Caco-2 (cell line): ENCODE measurements around the gene SRPK1. TPM values are rescaled to one million over a fixed set of nuclear protein-coding genes. Genes with fewer than 3 reads are reported as not detected.

Source experiments
- BruUV-seq: library from RNA; stranded (reverse); fragments of 400-500 nt; replicated peaks from 2 replicates; lab custom pipeline; 2021; lab: Mats Ljungman, UMichigan
- CTCF ChIA-PET: fragments of 300-600 bp; sonication (Branson Sonifier 250); formaldehyde crosslinking; loops from one replicate; lab custom pipeline; 2022; ENCODE audit warnings: antibody characterized with exemption; lab: Charles Lee
- POLR2A ChIA-PET: fragments of 300-600 bp; sonication (Branson Sonifier 250); formaldehyde crosslinking; loops from one replicate; lab custom pipeline; 2022; ENCODE audit warnings: antibody characterized with exemption; lab: Charles Lee
- DNase-seq, 2 experiments: peaks; one replicate each; pipeline versions ENCODE4 v3.0.0 to v3.0.0-alpha.2; 2020 to 2022
- H3K27me3 ChIP-seq: replicated peaks from 2 replicates; pipeline ENCODE4 v1.6.0; 2011; ENCODE audit warnings: low read length; ENCODE audit not compliant: control insufficient read depth, insufficient read depth
- H3K36me3 ChIP-seq: 2 replicates; pipeline ENCODE4 v1.5.1; 2011; ENCODE audit warnings: low read length; ENCODE audit not compliant: control insufficient read depth, insufficient read depth
- H3K4me1 ChIP-seq: fragments of 250-450 bp; sonication (Bioruptor Pico); 2 replicates; pipeline ENCODE4 v1.5.1; 2020; ENCODE audit warnings: mild to moderate bottlenecking
- H3K4me3 ChIP-seq: 2 replicates; pipeline ENCODE4 v1.5.1; 2011; ENCODE audit warnings: low read depth, mild to moderate bottlenecking, control low read depth, low read length
- H3K9me3 ChIP-seq: fragments of 250-450 bp; sonication (Bioruptor Pico); 2 replicates; pipeline ENCODE4 v1.5.1; 2020; ENCODE audit warnings: mild to moderate bottlenecking, moderate library complexity
- H3K27ac Mint-ChIP-seq: one replicate; pipeline ENCODE4 v1.8.0; 2022; ENCODE audit warnings: mixed read lengths; ENCODE audit not compliant: unreplicated experiment
- H3K27me3 Mint-ChIP-seq: one replicate; pipeline ENCODE4 v1.8.0; 2022; ENCODE audit warnings: mixed read lengths; ENCODE audit not compliant: insufficient read depth, unreplicated experiment
- H3K36me3 Mint-ChIP-seq: one replicate; pipeline ENCODE4 v1.8.0; 2022; ENCODE audit warnings: mild to moderate bottlenecking, mixed read lengths; ENCODE audit not compliant: insufficient read depth, unreplicated experiment
- H3K4me1 Mint-ChIP-seq: one replicate; pipeline ENCODE4 v1.8.0; 2022; ENCODE audit warnings: low read depth, mixed read lengths; ENCODE audit not compliant: unreplicated experiment
- H3K4me3 Mint-ChIP-seq: one replicate; pipeline ENCODE4 v1.8.0; 2022; ENCODE audit warnings: mild to moderate bottlenecking, moderate library complexity, mixed read lengths; ENCODE audit not compliant: unreplicated experiment
- H3K9me3 Mint-ChIP-seq: one replicate; pipeline ENCODE4 v1.8.0; 2022; ENCODE audit warnings: mixed read lengths; ENCODE audit not compliant: unreplicated experiment
- intact Hi-C: fragments of 100-400 bp; cut with micrococcal nuclease; formaldehyde crosslinking; loops from one replicate; pipeline ENCODE4 v1.10.0; 2022; ENCODE audit not compliant: unreplicated experiment
- total RNA-seq: library from RNA; stranded (reverse); gene quantifications from 2 replicates; pipeline ENCODE4 v1.2.3, GENCODE V29; 2022
- TF ChIP-seq, protein P1 (sequence below), 2 experiments: fragments of 200-600 bp in 1 of 2; IDR thresholded peaks; 1 replicate in 1 of 2; 2 replicates in 1 of 2; pipeline versions ENCODE4 v1.5.1 to v1.8.0; 2011 to 2022; ENCODE audit warnings: antibody characterized with exemption in 1 of 2, control low read depth in 1 of 2, inconsistent platforms in 1 of 2, low read depth in 1 of 2, low read length in 1 of 2, mild to moderate bottlenecking in 1 of 2, moderate library complexity in 1 of 2; ENCODE audit not compliant: insufficient read depth in 1 of 2, severe bottlenecking in 1 of 2, unreplicated experiment in 1 of 2

Gene SRPK1
- total RNA-seq, 1 experiment from 2014 or later, result 114 TPM

DNA sequence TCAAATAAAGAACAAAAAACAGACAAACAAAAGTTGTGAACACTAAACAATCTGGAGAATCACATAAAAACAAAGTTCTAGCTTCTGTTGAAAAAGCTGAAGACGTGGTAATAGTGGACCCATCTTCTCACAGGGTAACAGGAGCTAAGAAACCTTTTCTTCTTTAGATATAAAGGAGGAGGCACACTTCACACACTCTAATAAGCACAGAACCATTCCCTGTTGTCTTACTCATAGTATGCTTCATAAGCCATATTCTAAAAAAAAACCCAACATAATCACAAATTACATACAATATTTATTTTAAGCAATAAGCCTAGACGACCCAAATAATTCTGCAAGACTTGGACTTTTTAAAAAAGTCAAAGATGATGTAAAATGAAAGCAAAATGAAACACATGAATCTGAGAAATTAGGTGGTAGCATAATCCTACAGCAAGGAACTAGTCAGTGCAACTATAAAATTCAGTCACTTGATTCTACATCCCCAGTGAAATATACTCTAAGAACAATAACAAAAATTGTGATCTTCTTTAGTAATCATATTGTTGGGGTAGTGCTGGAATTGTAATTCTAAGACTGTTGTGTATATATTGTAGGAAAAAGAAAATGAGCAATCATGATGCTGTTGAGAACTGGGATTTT, 15.6 kb downstream of the SRPK1 start:
- POLR2A ChIA-PET, result no interaction called here
- Histone ChIP-seq H3K4me3 (no peak overlapping the region), H3K4me1 (no peaks in the 10 kb centered on the region), H3K27me3 (no peaks in the 10 kb centered on the region), H3K9me3 (peaks cover 16% of the 10 kb centered on the region), H3K36me3 (peaks cover 4% of the 10 kb centered on the region)
- Mint-ChIP-seq H3K9me3 (peaks cover 7% of the 10 kb centered on the region), H3K4me1 (peaks cover 7% of the 10 kb centered on the region), H3K27ac (no peak overlapping the region), H3K4me3 (no peak overlapping the region), H3K36me3 (peaks cover 59% of the 10 kb centered on the region), H3K27me3 (no peaks in the 10 kb centered on the region)
- CTCF ChIA-PET, result no interaction called here
- DNase-seq, result no peak
- BruUV-seq, result no TSS peak
- TF ChIP-seq, protein P1, sequence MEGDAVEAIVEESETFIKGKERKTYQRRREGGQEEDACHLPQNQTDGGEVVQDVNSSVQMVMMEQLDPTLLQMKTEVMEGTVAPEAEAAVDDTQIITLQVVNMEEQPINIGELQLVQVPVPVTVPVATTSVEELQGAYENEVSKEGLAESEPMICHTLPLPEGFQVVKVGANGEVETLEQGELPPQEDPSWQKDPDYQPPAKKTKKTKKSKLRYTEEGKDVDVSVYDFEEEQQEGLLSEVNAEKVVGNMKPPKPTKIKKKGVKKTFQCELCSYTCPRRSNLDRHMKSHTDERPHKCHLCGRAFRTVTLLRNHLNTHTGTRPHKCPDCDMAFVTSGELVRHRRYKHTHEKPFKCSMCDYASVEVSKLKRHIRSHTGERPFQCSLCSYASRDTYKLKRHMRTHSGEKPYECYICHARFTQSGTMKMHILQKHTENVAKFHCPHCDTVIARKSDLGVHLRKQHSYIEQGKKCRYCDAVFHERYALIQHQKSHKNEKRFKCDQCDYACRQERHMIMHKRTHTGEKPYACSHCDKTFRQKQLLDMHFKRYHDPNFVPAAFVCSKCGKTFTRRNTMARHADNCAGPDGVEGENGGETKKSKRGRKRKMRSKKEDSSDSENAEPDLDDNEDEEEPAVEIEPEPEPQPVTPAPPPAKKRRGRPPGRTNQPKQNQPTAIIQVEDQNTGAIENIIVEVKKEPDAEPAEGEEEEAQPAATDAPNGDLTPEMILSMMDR (IDR thresholded peaks at IDR 0.05; ENCODE audit: insufficient read depth in 1 of 2, low read depth in 1 of 2, low read length in 1 of 2, severe bottlenecking in 1 of 2, unreplicated experiment in 1 of 2), result no peak
- intact Hi-C loops, result no loop called here

DNA sequence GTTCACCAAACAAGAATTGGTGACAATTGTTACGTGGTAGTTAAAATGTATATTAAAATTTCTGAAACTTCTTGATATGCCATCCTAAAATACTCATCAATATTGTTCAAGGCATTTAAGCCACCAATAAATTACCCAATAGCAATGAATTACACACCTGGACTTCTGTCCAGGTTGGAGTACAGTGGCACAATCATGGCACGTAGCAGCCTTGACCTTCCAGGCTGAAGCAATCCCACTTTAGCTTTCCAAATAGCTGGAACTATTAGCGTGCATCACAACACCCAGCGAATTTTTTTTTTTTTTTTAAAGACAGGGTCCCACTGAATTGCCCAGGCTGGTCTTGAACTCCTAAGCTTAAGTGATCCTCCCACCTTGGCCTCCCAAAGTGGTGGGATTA, 17.2 kb downstream of the SRPK1 start:
- POLR2A ChIA-PET, result no interaction called here
- no peaks in the 10 kb centered on the region; the same call in 1 of the 2 replicates for H3K36me3 ChIP-seq

GRCh38 chr6:35900448-35900847, 20.4 kb downstream of the SRPK1 start:
- CTCF ChIA-PET, result interaction anchor here (0.7 kb wide), 1 partner anchor 400 kb away, joined by 3 read pairs; no protein-coding TSS in a partner anchor
- peaks cover 53% of the 10 kb centered on the region for H3K36me3 Mint-ChIP-seq
- H3K4me1 Mint-ChIP-seq, result peaks cover 20% of the 10 kb centered on the region
- Histone ChIP-seq H3K36me3 (no peaks in the 10 kb centered on the region; the same call in 1 of the 2 replicates), H3K9me3 (no peaks in the 10 kb centered on the region), H3K27me3 (no peaks in the 10 kb centered on the region), H3K4me3 (no peak overlapping the region), H3K4me1 (peaks cover 18% of the 10 kb centered on the region)
- DNase-seq, result no peak
- BruUV-seq, result no TSS peak
- H3K27ac Mint-ChIP-seq, result no peak overlapping the region
- H3K27me3 Mint-ChIP-seq, result no peaks in the 10 kb centered on the region
- intact Hi-C loops, result no loop called here
- TF ChIP-seq, protein P1 (IDR thresholded peaks at IDR 0.05; ENCODE audit: insufficient read depth in 1 of 2, low read depth in 1 of 2, low read length in 1 of 2, severe bottlenecking in 1 of 2, unreplicated experiment in 1 of 2), result no peak
- H3K9me3 Mint-ChIP-seq, result peaks cover 9% of the 10 kb centered on the region
- H3K4me3 Mint-ChIP-seq, result no peak overlapping the region
- POLR2A ChIA-PET, result no interaction called here

More for the DNA sequence above, 17.2 kb downstream of the SRPK1 start:
- intact Hi-C loops, result no loop called here
- Histone ChIP-seq H3K4me1 (no peaks in the 10 kb centered on the region), H3K9me3 (peaks cover 2% of the 10 kb centered on the region), H3K4me3 (no peak overlapping the region), H3K27me3 (no peaks in the 10 kb centered on the region)
- TF ChIP-seq, protein P1 (IDR thresholded peaks at IDR 0.05; ENCODE audit: insufficient read depth in 1 of 2, low read depth in 1 of 2, low read length in 1 of 2, severe bottlenecking in 1 of 2, unreplicated experiment in 1 of 2), result no peak
- H3K36me3 Mint-ChIP-seq, result peaks cover 59% of the 10 kb centered on the region
- no peak for DNase-seq
- H3K27me3 Mint-ChIP-seq, result no peaks in the 10 kb centered on the region
- CTCF ChIA-PET, result interaction anchor here (0.6 kb wide), 1 partner anchor 323 kb away, joined by 3 read pairs; no protein-coding TSS in a partner anchor
- H3K4me1 Mint-ChIP-seq, result peaks cover 12% of the 10 kb centered on the region
- BruUV-seq, result no TSS peak
- peaks cover 16% of the 10 kb centered on the region for H3K9me3 Mint-ChIP-seq
- H3K27ac Mint-ChIP-seq, result no peak overlapping the region
- H3K4me3 Mint-ChIP-seq, result no peak overlapping the region
